Measurements from ENCODE around the gene DLGAP1.
A peak's percentile ranks its signal among the peaks of the same experiment; 100 is the strongest.
"Not testable (repeated sequence)": the region's sequence is repeated elsewhere in the genome, so short reads cannot be mapped to it uniquely, and the experiment has no call there.

DLGAP1 gene

DNA sequence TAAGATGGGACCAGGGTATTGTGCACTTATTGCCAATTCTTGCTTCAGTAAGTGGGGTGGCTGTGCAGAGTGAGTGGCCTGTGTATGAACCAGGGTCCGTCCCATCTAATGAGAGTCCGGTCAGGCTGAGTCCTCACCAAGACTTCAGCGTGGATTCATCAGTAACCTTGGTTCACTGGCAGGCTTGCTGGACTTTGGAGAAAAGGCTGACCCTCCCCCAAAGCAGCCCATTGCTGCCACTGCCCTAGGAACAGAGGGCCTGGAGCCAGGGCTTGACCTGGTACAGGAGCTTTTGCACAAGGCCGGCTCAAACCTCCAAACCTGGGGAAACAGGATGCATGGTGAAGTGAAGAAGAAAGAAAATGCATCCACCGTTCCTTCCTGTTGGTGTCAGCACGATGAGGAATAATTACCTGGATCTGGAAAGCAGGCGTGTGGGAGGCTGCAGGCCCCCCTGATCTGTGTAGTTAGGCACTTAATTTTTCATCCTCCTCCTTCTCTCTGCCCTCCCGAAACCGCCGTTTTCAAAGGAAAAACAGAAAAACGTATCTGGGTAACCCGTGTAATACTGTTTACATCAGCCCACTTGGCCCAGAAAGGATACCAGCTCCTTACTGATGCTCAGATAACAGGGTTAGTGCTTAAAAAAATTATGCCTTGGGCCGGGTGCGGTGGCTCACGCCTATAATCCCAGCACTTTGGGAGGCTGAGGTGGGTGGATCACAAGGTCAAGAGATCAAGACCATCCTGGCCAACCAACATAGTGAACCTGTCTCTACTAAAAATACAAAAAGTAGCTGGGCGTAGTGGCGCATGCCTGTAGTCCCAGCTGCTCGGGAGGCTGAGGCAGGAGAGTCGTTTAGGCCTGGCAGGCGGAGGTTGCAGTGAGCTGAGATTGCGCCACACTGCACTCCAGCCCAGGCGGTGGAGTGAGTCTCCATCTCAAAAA is 857.4 kb downstream of the DLGAP1 start:
- no peak for DNase-seq

GRCh38 chr18:3596637-3597384 is 858.3 kb downstream of the DLGAP1 start:
- peak; percentile 40 for DNase-seq

GRCh38 chr18:3596324-3596636 is 858.8 kb downstream of the DLGAP1 start:
- DNase-seq: no peak

GRCh38 chr18:3595369-3596273 is 859.5 kb downstream of the DLGAP1 start:
- DNase-seq: peak; percentile 87

- DNase-seq: peak; percentile 33
Observed at GRCh38 chr18:3594760-3595368, 860.2 kb downstream of the DLGAP1 start.

- peak; percentile 96 for DNase-seq
Observed at GRCh38 chr18:3593904-3594759, 861.0 kb downstream of the DLGAP1 start.

- peak; percentile 87 for DNase-seq
Observed at GRCh38 chr18:3593381-3593903, 861.7 kb downstream of the DLGAP1 start.

DNA sequence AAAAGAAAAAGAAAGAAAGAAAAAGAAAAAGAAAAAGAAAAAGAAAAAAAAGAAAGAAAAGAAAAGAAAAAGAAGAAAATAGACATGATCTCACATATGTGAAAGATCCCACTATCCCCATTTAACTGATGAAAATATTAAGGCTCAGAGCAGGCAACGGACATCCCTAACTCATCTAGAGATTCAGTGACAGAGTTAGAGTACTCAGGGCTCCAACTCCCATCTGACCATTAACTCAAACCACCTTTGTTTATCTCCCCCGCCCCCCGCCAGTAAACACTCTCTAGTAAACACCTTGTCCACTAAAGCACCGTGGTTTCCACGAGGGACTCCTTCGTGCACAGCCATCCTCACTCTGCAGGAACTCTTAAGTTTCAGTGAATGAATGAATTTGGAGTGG is 862.2 kb downstream of the DLGAP1 start:
- no peak for DNase-seq

GRCh38 chr18:3590096-3590630 is 864.9 kb downstream of the DLGAP1 start:
- no peak for DNase-seq

GRCh38 chr18:3585656-3586509 is 869.2 kb downstream of the DLGAP1 start:
- DNase-seq: peak; percentile 78

DNA sequence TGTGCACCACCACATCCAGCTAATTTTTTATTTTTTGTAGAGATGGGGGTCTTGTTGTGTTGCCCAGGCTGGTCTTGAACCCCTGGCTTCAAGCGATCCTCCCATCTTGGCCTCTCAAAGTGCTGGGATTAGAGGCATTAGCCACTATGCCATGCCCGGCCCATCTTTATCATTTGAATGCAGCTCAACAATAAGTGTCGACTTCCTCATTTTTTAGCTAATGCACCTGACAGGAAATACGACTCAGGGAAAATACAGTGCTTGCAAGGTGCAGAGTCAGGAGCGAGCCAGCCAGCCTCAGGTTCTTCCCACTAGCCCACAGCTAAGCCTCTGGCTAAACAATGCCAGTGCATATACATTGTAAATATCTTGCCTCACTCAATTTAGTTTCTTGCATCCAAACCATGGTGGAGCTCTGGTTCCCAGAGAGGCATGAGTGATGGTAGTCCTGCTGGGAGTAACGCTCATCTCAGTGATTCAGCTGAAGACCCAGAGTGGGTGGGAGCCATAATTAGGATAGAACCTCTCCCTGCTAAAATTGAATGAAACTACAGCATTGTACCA is 870.1 kb downstream of the DLGAP1 start:
- no peak for DNase-seq

- no peak for DNase-seq
Observed at GRCh38 chr18:3584266-3584861, 870.7 kb downstream of the DLGAP1 start.

GRCh38 chr18:3583873-3584247 is 871.2 kb downstream of the DLGAP1 start:
- no peak for DNase-seq

GRCh38 chr18:3583106-3583872 is 871.8 kb downstream of the DLGAP1 start:
- DNase-seq: peak; percentile 33

DNA sequence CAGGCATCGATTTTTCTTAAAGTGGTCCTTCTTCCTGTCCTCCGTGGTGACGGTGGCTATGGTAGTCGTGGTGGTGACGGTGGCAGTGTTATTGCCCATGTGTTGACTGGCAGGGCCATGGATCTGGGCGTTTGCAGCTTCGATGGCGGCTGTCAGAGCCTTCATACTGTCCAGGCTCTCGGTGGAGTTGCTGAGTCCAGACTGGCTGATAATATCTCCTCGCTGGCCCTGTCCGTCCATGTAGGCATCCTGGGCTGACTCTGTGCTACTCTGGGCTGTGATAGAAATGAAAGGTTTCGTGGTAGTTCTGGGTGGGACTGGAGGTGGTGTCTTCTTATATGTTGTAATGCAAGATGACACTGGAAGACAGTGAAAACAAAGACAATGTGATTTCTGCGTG is 873.2 kb downstream of the DLGAP1 start:
- DNase-seq: no peak

DNA sequence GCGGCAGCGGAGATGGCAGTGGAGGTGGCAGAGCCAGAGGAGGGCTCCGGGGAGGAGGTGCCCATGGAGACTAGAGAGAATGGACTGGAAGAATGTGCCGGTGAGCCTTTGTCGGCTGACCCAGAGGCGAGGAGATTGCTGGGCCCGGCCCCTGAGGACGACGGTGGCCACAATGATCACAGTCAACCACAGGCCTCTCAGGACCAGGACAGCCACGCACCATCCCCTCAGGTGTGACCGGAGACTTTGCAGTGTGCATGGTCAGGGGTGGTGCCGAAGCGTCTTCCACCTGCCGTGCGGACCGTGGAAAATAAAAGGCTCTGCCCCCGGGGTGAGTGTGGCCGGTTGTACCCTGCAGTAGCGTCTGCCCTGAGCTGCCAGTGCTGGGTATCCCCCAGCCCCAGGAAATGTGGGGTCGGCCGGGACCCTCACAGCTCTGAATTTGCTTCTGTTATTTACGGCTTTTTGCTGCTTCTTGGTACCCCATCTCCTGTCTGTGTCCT is 874.5 kb downstream of the DLGAP1 start:
- not testable (repeated sequence) for DNase-seq

DNA sequence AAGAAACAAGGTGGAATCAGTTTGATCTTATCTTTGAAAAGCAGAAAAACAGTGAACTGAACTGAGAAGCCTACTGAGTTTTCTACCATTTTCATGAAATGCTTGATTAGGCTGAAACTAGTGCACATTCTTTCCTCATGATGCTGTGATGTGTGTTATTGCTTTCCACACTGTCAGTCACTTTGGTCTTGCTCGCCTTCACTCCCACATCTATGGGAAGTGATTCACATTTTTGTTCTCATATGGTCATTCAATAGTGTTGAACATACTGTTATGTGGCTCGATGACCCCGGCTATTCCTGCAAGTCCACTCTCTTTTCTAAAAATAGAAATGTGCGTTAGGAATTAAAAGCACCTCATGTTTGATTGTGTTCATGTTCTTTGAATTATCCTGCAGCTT is 875.4 kb downstream of the DLGAP1 start:
- peak; percentile 86 for DNase-seq

GRCh38 chr18:3578621-3579020 is 876.5 kb downstream of the DLGAP1 start:
- DNase-seq: no peak
